ENCODE results near the gene GRM7.

- TF ChIP-seq CTCF (IDR thresholded peaks at IDR 0.05): no peak
- TF ChIP-seq EZH2 (IDR thresholded peaks at IDR 0.05; ENCODE audit: borderline replicate concordance, insufficient read depth, low read depth, low read length, poor library complexity, severe bottlenecking): no peak
Observed at GRCh38 chr3:7038394-7038793, 177.5 kb downstream of the GRM7 start.
